Uterus (tissue), 2 donors: ENCODE results near the gene KPTN.

Experiments used
- CTCF ChIP-seq, 4 experiments: fragments of 200-600 bp in 2 of 4; fragments of 450-650 bp in 2 of 4; sonication (generic) in 2 of 4; IDR thresholded peaks; one replicate each; pipeline ENCODE4 v1.5.1; 2016 to 2019; ENCODE audit warnings: antibody characterized with exemption in 4 of 4, mild to moderate bottlenecking in 2 of 4, moderate library complexity in 1 of 4
- POLR2A ChIP-seq, 2 donors: fragments of 450-650 bp; IDR thresholded peaks; one replicate each; pipeline ENCODE4 v1.6.1; 2016; ENCODE audit warnings: antibody characterized with exemption in 2 of 2, mild to moderate bottlenecking in 1 of 2, moderate library complexity in 1 of 2

GRCh38 chr19:47465957-47466356, 18.1 kb downstream of the KPTN start:
- no peak for TF ChIP-seq CTCF (IDR thresholded peaks at IDR 0.05)
- TF ChIP-seq POLR2A (IDR thresholded peaks at IDR 0.05) = no peak
